GM12878 (cell line): Measurements from ENCODE around the gene MFAP4. TPM values are rescaled to one million over a fixed set of nuclear protein-coding genes. Genes with fewer than 3 reads are reported as not detected.
A peak's percentile ranks its signal among the peaks of the same experiment; 100 is the strongest.

Experiments used
- ATAC-seq: fragments of 200-7000 bp; cut with Tn5 transposase; 3 replicates; pipeline ENCODE4 v1.9.1; 2020; ENCODE audit warnings: mild to moderate bottlenecking, moderate library complexity
- BruUV-seq: library from RNA; stranded (reverse); fragments of 400-500 nt; replicated peaks from 2 replicates; lab custom pipeline; 2021; lab: Mats Ljungman, UMichigan
- CTCF ChIA-PET: fragments of 300-600 bp; sonication (Branson Sonifier 250); formaldehyde crosslinking; extraction: SDS; loops from one replicate; lab custom pipeline; 2021; ENCODE audit warnings: inconsistent platforms; lab: Yijun Ruan, JAX
- POLR2A ChIA-PET: fragments of 350-600 bp; formaldehyde crosslinking; extraction: SDS; loops from one replicate; lab custom pipeline; 2021; ENCODE audit warnings: inconsistent platforms; lab: Charles Lee
- RAD21 ChIA-PET: fragments of 300-600 bp; sonication (Branson Sonifier 250); formaldehyde crosslinking; loops from one replicate; lab custom pipeline; 2023; ENCODE audit warnings: antibody characterized with exemption; ENCODE audit not compliant: unreplicated experiment; lab: Charles Lee
- SMC1A ChIA-PET: fragments of 300-600 bp; sonication (Branson Sonifier 250); formaldehyde crosslinking; loops from one replicate; lab custom pipeline; 2023; ENCODE audit not compliant: unreplicated experiment, uncharacterized antibody; lab: Charles Lee
- DNase-seq: peaks from one replicate; pipeline ENCODE4 v3.0.0-alpha.2; 2011; ENCODE audit warnings: low read depth, low spot score
- FAIRE-seq: peaks from 3 replicates; lab custom pipeline; 2011; peaks lifted over from hg19 to GRCh38; lab: Jason Lieb, UNC
- H2AFZ ChIP-seq: 2 replicates; pipeline ENCODE4 v1.6.0; 2011; ENCODE audit warnings: low read depth, low read length, control low read depth; ENCODE audit not compliant: control insufficient read depth
- H3K27ac ChIP-seq: 2 replicates; pipeline ENCODE4 v1.5.1; 2011; ENCODE audit warnings: control low read depth; ENCODE audit not compliant: control insufficient read depth, insufficient read depth
- H3K27me3 ChIP-seq, 2 experiments: replicated peaks in 1 of 2; 2 replicates each; pipeline versions ENCODE4 v1.6.0 to v1.6.1; 2011; ENCODE audit warnings: low read length in 1 of 2; ENCODE audit not compliant: control insufficient read depth in 2 of 2, insufficient read depth in 2 of 2
- H3K36me3 ChIP-seq, 2 experiments: 2 replicates each; pipeline ENCODE4 v1.5.1; 2011; ENCODE audit warnings: low read length in 1 of 2; ENCODE audit not compliant: control insufficient read depth in 2 of 2, insufficient read depth in 2 of 2
- H3K4me1 ChIP-seq: 2 replicates; pipeline ENCODE4 v1.6.1; 2011; ENCODE audit warnings: mild to moderate bottlenecking, low read length, moderate library complexity, mixed read lengths; ENCODE audit not compliant: control insufficient read depth, insufficient read depth
- H3K4me2 ChIP-seq: 2 replicates; pipeline ENCODE4 v1.6.0; 2011; ENCODE audit warnings: control low read depth; ENCODE audit not compliant: control insufficient read depth, insufficient read depth
- H3K4me3 ChIP-seq: fragments of 200-600 bp; sonication (generic); 2 replicates; pipeline ENCODE4 v1.5.1; 2016
- H3K79me2 ChIP-seq: 2 replicates; pipeline ENCODE4 v1.6.0; 2011; ENCODE audit warnings: low read length; ENCODE audit not compliant: control insufficient read depth, insufficient read depth
- H3K9ac ChIP-seq: 2 replicates; pipeline ENCODE4 v1.8.0; 2011; ENCODE audit warnings: low read length, control low read depth, mixed read lengths; ENCODE audit not compliant: control insufficient read depth, insufficient read depth
- H3K9me3 ChIP-seq: replicated peaks from 3 replicates; pipeline ENCODE4 v1.5.1; 2011; ENCODE audit warnings: mild to moderate bottlenecking, low read length; ENCODE audit not compliant: control insufficient read depth, insufficient read depth
- H4K20me1 ChIP-seq: 2 replicates; pipeline ENCODE4 v1.6.0; 2011; ENCODE audit not compliant: control insufficient read depth, insufficient read depth
- CHD2 ChIP-seq: IDR thresholded peaks from 2 replicates; pipeline ENCODE4 v1.6.1; 2011; ENCODE audit warnings: low read depth, low read length, improper control_type of control experiment, borderline replicate concordance
- EED ChIP-seq: sonication (generic); IDR thresholded peaks from 2 replicates; pipeline ENCODE4 v1.6.1; 2016; ENCODE audit warnings: antibody characterized with exemption, low read depth
- MYB ChIP-seq: fragments of 150-350 bp; IDR thresholded peaks from 2 replicates; pipeline ENCODE4 v1.6.1; 2014; ENCODE audit warnings: mild to moderate bottlenecking, low read depth, low read length, borderline replicate concordance
- NR2F1 ChIP-seq: fragments of 450-650 bp; conservative IDR thresholded peaks from 2 replicates; pipeline ENCODE4 v1.6.1; 2017; ENCODE audit warnings: mild to moderate bottlenecking
- RAD21 ChIP-seq: IDR thresholded peaks from 2 replicates; pipeline ENCODE4 v1.6.1; 2011; ENCODE audit warnings: mild to moderate bottlenecking, low read depth, low read length, moderate library complexity; ENCODE audit not compliant: insufficient read depth
- RUNX3 ChIP-seq: IDR thresholded peaks from 2 replicates; pipeline ENCODE4 v1.6.1; 2012; ENCODE audit warnings: low read length, inconsistent platforms
- SIN3A ChIP-seq: IDR thresholded peaks from 2 replicates; pipeline ENCODE4 v1.6.1; 2012; ENCODE audit warnings: low read depth, low read length, improper control_type of control experiment
- SMC3 ChIP-seq: IDR thresholded peaks from 2 replicates; pipeline ENCODE4 v1.6.1; 2011; ENCODE audit warnings: low read length, improper control_type of control experiment, borderline replicate concordance
- SREBF1 ChIP-seq: IDR thresholded peaks from 2 replicates; pipeline ENCODE4 v1.6.1; 2012; ENCODE audit warnings: mild to moderate bottlenecking, low read length
- YY1 ChIP-seq: IDR thresholded peaks from 2 replicates; pipeline ENCODE4 v1.6.1; 2011; ENCODE audit warnings: low read depth, mild to moderate bottlenecking, low read length
- WGBS: methylation state at CpG from one replicate; pipeline ENCODE4 v1.1.6; 2016; ENCODE audit warnings: low lambda C conversion rate; ENCODE audit not compliant: insufficient replicate concordance, insufficient coverage; ENCODE audit errors: missing lambda C conversion rate; 5-methylcytosine and 5-hydroxymethylcytosine counted together
- in situ Hi-C: fragments of 300-500 bp; cut with MboI; formaldehyde crosslinking; loops from 9 replicates; pipeline ENCODE4 v1.14.3; 2018; ENCODE audit warnings: mixed read lengths
- intact Hi-C: fragments of 100-400 bp; cut with micrococcal nuclease; formaldehyde crosslinking; loops from one replicate; pipeline ENCODE4 v1.14.2; 2022; ENCODE audit not compliant: unreplicated experiment
- polyA plus RNA-seq, 11 experiments: library from polyadenylated mRNA; depleted of rRNA in 4 of 11; unstranded in 6 of 11; stranded (reverse) in 5 of 11; fragments of >200 nt; fragmentation: Nextera tagmentation in 4 of 11; fragmentation: Illumina TruSeq in 1 of 11; extraction: Ambion mirVana in 4 of 11; extraction: Trizol in 1 of 11; gene quantifications; 1 replicate in 1 of 11; 2 replicates in 10 of 11; pipeline versions ENCODE4 v1.2.1 to v1.2.3, GENCODE V29; 2011 to 2016; ENCODE audit warnings: inconsistent platforms in 2 of 11, missing spikeins in 2 of 11, low read depth in 1 of 11
- total RNA-seq, 4 experiments: library from RNA; depleted of rRNA in 3 of 4; stranded (reverse); fragments of >200 nt in 3 of 4; fragmentation: Illumina TruSeq in 1 of 4; extraction: Trizol in 1 of 4; gene quantifications; 2 replicates each; pipeline versions ENCODE4 v1.2.1 to v1.2.3, GENCODE V29; 2013 to 2021
- TF ChIP-seq, protein P1 (sequence below), 3 experiments: IDR thresholded peaks in 2 of 3; conservative IDR thresholded peaks in 1 of 3; 2 replicates each; pipeline ENCODE4 v1.5.1; 2011; ENCODE audit warnings: low read depth in 3 of 3, low read length in 3 of 3, mild to moderate bottlenecking in 3 of 3, control low read depth in 2 of 3, moderate library complexity in 2 of 3, inconsistent platforms in 1 of 3, mixed read lengths in 1 of 3; ENCODE audit not compliant: control insufficient read depth in 2 of 3, insufficient read depth in 1 of 3; ENCODE audit errors: extremely low read depth in 1 of 3
- TF ChIP-seq, protein P2 (sequence below): fragments of 450-650 bp; IDR thresholded peaks from 2 replicates; pipeline ENCODE4 v1.6.1; 2018; ENCODE audit warnings: borderline replicate concordance, mild to moderate bottlenecking; ENCODE audit not compliant: partially characterized antibody

Gene MFAP4
- total and polyA plus RNA-seq, 10 of the 15 experiments (the other 5 are each of a cell fraction or from before 2014, with no cell fraction given): 0.08 to 0.28 (median 0.09) TPM; not detected in 7

DNA sequence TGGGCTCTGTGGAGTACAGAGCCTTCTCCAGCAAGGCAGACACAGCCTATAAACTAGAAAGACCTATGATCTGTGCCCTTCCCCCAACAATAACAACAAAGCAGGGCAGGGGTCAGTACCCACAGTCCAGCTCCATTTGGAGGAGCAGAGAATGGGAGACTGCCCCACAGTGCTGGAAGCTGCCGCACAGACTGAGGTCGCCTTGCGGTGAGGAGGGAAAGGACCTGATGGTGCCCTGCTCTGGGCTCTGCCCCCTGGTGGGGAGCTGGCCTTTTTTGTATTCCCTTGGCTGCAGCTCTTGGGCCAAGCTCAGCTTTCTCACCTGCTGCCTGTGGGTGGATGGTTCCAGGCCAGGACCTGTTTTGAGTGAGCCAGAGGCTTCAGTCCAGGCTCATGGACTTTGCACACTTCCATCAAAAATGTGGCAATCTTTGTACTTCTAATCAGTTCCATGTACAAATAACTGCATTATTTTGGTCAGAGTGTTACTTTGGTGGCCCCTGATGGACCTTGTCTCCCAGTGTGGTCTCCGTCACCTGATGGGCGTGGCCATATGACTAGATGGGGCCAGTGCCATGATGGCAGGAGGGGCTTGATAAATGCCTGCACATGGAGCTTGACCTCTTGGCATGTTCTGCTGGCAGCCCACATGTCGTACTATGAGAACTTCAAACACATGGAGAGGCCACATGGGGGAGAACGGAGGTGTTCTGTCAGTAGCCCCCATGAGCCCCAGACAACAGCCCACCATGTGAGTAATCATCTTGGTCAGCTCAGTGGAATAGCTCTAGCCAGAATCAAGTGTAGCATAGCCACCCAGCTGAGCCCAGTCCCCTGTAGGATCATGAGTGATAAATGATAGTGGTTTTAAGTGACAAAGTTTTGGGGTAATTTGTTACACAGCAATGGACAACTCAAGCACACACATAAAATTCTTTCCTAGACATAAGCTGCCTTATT, 48.7 kb downstream of the MFAP4 start:
- Histone ChIP-seq H3K27me3 (no peaks in the 10 kb centered on the region; a peak in 1 of 4 replicates), H3K79me2 (no peaks in the 10 kb centered on the region), H3K9ac (no peak overlapping the region), H3K4me2 (no peak overlapping the region), H3K9me3 (no peaks in the 10 kb centered on the region), H3K27ac (no peak overlapping the region), H2AFZ (no peak overlapping the region), H3K4me3 (no peak overlapping the region), H3K36me3 (no peaks in the 10 kb centered on the region), H3K4me1 (no peaks in the 10 kb centered on the region; the same call in 1 of the 2 replicates), H4K20me1 (no peaks in the 10 kb centered on the region)
- in situ Hi-C loops: loop anchor here (5.0 kb wide), 1 partner anchor 86 kb away; no protein-coding TSS in a partner anchor
- TF ChIP-seq SREBF1: no peak
- TF ChIP-seq, protein P1, sequence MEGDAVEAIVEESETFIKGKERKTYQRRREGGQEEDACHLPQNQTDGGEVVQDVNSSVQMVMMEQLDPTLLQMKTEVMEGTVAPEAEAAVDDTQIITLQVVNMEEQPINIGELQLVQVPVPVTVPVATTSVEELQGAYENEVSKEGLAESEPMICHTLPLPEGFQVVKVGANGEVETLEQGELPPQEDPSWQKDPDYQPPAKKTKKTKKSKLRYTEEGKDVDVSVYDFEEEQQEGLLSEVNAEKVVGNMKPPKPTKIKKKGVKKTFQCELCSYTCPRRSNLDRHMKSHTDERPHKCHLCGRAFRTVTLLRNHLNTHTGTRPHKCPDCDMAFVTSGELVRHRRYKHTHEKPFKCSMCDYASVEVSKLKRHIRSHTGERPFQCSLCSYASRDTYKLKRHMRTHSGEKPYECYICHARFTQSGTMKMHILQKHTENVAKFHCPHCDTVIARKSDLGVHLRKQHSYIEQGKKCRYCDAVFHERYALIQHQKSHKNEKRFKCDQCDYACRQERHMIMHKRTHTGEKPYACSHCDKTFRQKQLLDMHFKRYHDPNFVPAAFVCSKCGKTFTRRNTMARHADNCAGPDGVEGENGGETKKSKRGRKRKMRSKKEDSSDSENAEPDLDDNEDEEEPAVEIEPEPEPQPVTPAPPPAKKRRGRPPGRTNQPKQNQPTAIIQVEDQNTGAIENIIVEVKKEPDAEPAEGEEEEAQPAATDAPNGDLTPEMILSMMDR (IDR thresholded peaks at IDR 0.05 in 2 of 3, conservative IDR thresholded peaks at IDR 0.05 in 1 of 3; ENCODE audit: control insufficient read depth in 2 of 3, extremely low read depth in 1 of 3, insufficient read depth in 1 of 3, low read depth in 3 of 3, low read length in 3 of 3): peak; percentile 68 to 74 (median 73)
- TF ChIP-seq RUNX3: peak; percentile 79
- TF ChIP-seq SMC3: peak; percentile 74
- peak; percentile 62 for TF ChIP-seq RAD21
- no peak for TF ChIP-seq MYB
- TF ChIP-seq CHD2: no peak
- no peak for TF ChIP-seq SIN3A
- TF ChIP-seq NR2F1: 0 out of 2 replicates have a peak, but pooled peaks have one; percentile 14
- peak; percentile 77 for TF ChIP-seq YY1
- TF ChIP-seq EED: no peak
- TF ChIP-seq, protein P2, sequence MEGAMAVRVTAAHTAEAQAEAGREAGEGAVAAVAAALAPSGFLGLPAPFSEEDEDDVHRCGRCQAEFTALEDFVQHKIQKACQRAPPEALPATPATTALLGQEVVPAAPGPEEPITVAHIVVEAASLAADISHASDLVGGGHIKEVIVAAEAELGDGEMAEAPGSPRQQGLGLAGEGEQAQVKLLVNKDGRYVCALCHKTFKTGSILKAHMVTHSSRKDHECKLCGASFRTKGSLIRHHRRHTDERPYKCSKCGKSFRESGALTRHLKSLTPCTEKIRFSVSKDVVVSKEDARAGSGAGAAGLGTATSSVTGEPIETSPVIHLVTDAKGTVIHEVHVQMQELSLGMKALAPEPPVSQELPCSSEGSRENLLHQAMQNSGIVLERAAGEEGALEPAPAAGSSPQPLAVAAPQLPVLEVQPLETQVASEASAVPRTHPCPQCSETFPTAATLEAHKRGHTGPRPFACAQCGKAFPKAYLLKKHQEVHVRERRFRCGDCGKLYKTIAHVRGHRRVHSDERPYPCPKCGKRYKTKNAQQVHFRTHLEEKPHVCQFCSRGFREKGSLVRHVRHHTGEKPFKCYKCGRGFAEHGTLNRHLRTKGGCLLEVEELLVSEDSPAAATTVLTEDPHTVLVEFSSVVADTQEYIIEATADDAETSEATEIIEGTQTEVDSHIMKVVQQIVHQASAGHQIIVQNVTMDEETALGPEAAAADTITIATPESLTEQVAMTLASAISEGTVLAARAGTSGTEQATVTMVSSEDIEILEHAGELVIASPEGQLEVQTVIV: no peak
- peak; percentile 98 for ATAC-seq
- RAD21 ChIA-PET: interaction anchor here (0.8 kb wide), 1 partner anchor 32 kb away, joined by 4 read pairs; no protein-coding TSS in a partner anchor
- no TSS peak for BruUV-seq
- CTCF ChIA-PET: interaction anchor here (0.9 to 2.8 kb wide), 9 partner anchors 14 to 125 kb away, joined by 3 to 20 read pairs (median 4); partner anchors contain the start of gene B9D1
- POLR2A ChIA-PET: no interaction called here
- WGBS: 38% methylated on average over 7 of the region's 7 CpGs
- SMC1A ChIA-PET: interaction anchor here (0.8 to 2.0 kb wide), 8 partner anchors 15 to 116 kb away, joined by 3 to 11 read pairs (median 4); no protein-coding TSS in a partner anchor
- peak; percentile 27 for FAIRE-seq
- DNase-seq: no peak
- intact Hi-C loops: no loop called here
